Eye (tissue), 1 donor: ENCODE measurements around the gene CHRNB4.
A peak's percentile ranks its signal among the peaks of the same experiment; 100 is the strongest.
"Not testable (repeated sequence)": the region's sequence is repeated elsewhere in the genome, so short reads cannot be mapped to it uniquely, and the experiment has no call there.

Source experiments
- DNase-seq: peaks from one replicate; pipeline ENCODE4 v3.0.0-alpha.2; 2015

CHRNB4 gene

GRCh38 chr15:78641102-78641748 is at the start of gene CHRNB4:
TSS of gene CHRNB4 (minus strand) at chr15:78641210. CDS start at chr15:78641133, 77 bp downstream.
- DNase-seq = peak; percentile 90

GRCh38 chr15:78689626-78690025 is 48.6 kb upstream of the CHRNB4 start:
- no peak for DNase-seq

- DNase-seq = no peak
Observed at GRCh38 chr15:78685925-78686324, 44.9 kb upstream of the CHRNB4 start.

GRCh38 chr15:78685159-78685921 is 44.3 kb upstream of the CHRNB4 start:
- DNase-seq = peak; percentile 22

- no peak for DNase-seq
Observed at GRCh38 chr15:78684657-78685056, 43.6 kb upstream of the CHRNB4 start.

GRCh38 chr15:78683599-78683998 is 42.6 kb upstream of the CHRNB4 start:
- DNase-seq = not testable (repeated sequence)

GRCh38 chr15:78682693-78683410 is 41.8 kb upstream of the CHRNB4 start:
- no peak for DNase-seq

- peak; percentile 29 for DNase-seq
Observed at GRCh38 chr15:78682004-78682651, 41.1 kb upstream of the CHRNB4 start.

GRCh38 chr15:78681281-78682003 is 40.4 kb upstream of the CHRNB4 start:
- DNase-seq = peak; percentile 88

GRCh38 chr15:78680431-78681075 is 39.5 kb upstream of the CHRNB4 start:
- peak; percentile 43 for DNase-seq

- no peak for DNase-seq
Observed at GRCh38 chr15:78679089-78679511, 38.1 kb upstream of the CHRNB4 start.

- no peak for DNase-seq
Observed at GRCh38 chr15:78676424-78677110, 35.6 kb upstream of the CHRNB4 start.

- no peak for DNase-seq
Observed at GRCh38 chr15:78675617-78676360, 34.8 kb upstream of the CHRNB4 start.

GRCh38 chr15:78675206-78675605 is 34.2 kb upstream of the CHRNB4 start:
- no peak for DNase-seq

- no peak for DNase-seq
Observed at GRCh38 chr15:78673917-78674444, 33.0 kb upstream of the CHRNB4 start.

GRCh38 chr15:78673476-78673875 is 32.5 kb upstream of the CHRNB4 start:
- no peak for DNase-seq

- peak; percentile 59 for DNase-seq
Observed at GRCh38 chr15:78672285-78673014, 31.4 kb upstream of the CHRNB4 start.

- peak; percentile 96 for DNase-seq
Observed at GRCh38 chr15:78671626-78672211, 30.7 kb upstream of the CHRNB4 start.

GRCh38 chr15:78668987-78669386 is 28.0 kb upstream of the CHRNB4 start:
- no peak for DNase-seq
